Breast epithelium (tissue), 4 donors: Measurements from ENCODE around the gene NFIB. TPM values are rescaled to one million over a fixed set of nuclear protein-coding genes. Genes with fewer than 3 reads are reported as not detected.

Experiments used
- DNase-seq, 2 donors: peaks; one replicate each; pipeline ENCODE4 v3.0.0-alpha.2; 2019; ENCODE audit warnings: low spot score in 2 of 2
- H3K27ac ChIP-seq, 2 donors: fragments of 200-600 bp; sonication (generic) in 1 of 2; one replicate each; pipeline ENCODE4 v1.5.1; 2016 to 2019; ENCODE audit warnings: mild to moderate bottlenecking in 1 of 2
- H3K27me3 ChIP-seq, 2 donors: fragments of 200-600 bp; sonication (generic) in 1 of 2; one replicate each; pipeline versions ENCODE4 v1.5.1 to v1.6.0; 2017 to 2019; ENCODE audit warnings: control low read depth in 1 of 2, mild to moderate bottlenecking in 1 of 2
- H3K36me3 ChIP-seq: fragments of 200-600 bp; one replicate; pipeline ENCODE4 v1.5.1; 2019
- H3K4me1 ChIP-seq, 2 donors: fragments of 200-600 bp; sonication (generic); one replicate each; pipeline ENCODE4 v1.5.1; 2016 to 2019; ENCODE audit warnings: control low read depth in 1 of 2
- H3K4me3 ChIP-seq, 3 donors: fragments of 200-600 bp; sonication (generic); 1 replicate in 2 of 3; 2 replicates in 1 of 3; pipeline ENCODE4 v1.5.1; 2016 to 2019; ENCODE audit warnings: mild to moderate bottlenecking in 3 of 3, moderate library complexity in 2 of 3
- H3K9me3 ChIP-seq, 2 donors: fragments of 200-600 bp; sonication (generic) in 1 of 2; one replicate each; pipeline ENCODE4 v1.5.1; 2016 to 2019; ENCODE audit warnings: control low read depth in 1 of 2
- POLR2A ChIP-seq: fragments of 450-650 bp; IDR thresholded peaks from one replicate; pipeline ENCODE4 v1.6.1; 2016; ENCODE audit warnings: antibody characterized with exemption, mild to moderate bottlenecking, moderate library complexity
- POLR2AphosphoS5 ChIP-seq, 3 donors: sonication (generic); formaldehyde crosslinking; IDR thresholded peaks; one replicate each; pipeline ENCODE4 v1.6.1; 2017; ENCODE audit warnings: antibody characterized with exemption in 3 of 3
- intact Hi-C: fragments of 100-400 bp; cut with DNase I; formaldehyde crosslinking; loops from one replicate; pipeline ENCODE4 v1.15.1; 2023; ENCODE audit warnings: low total_unique reads
- total RNA-seq, 3 donors: library from RNA; depleted of rRNA; stranded (reverse); fragments of >200 nt; gene quantifications; one replicate each; pipeline ENCODE4 v1.1.0, GENCODE V29; 2016
- TF ChIP-seq, protein P1 (sequence below), 3 donors: fragments of 450-650 bp; IDR thresholded peaks; one replicate each; pipeline ENCODE4 v1.5.1; 2016 to 2017; ENCODE audit warnings: antibody characterized with exemption in 3 of 3, mild to moderate bottlenecking in 3 of 3, moderate library complexity in 3 of 3

NFIB gene
- total RNA-seq, 3 donors from 2014 or later = 95.2 to 237 (median 105) TPM

DNA sequence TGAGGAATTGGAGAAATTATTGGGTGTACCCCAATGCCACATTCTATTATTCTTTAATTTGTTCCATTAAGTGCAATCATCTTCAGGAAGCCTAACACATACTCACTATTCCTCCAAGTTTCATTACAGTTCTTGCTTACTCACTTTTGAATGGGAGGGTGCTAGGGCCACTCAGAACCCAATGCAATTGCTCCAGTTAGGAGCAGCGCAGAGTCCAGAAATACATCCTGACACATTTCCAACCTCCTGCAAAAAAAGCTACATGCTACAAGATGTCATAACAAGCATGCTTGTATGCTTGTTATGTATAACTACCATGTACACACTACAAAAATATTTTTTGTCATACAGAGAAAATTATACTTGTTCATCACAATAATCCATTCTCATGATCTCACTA lies 27.8 kb downstream of the NFIB start:
- Histone ChIP-seq H3K4me3 (no peak overlapping the region), H3K36me3 (no peaks in the 10 kb centered on the region), H3K9me3 (no peaks in the 10 kb centered on the region), H3K27me3 (no peaks in the 10 kb centered on the region), H3K27ac (no peak overlapping the region), H3K4me1 (peaks cover 0 to 6% of the 10 kb centered on the region in 2 donors)
- no peak for DNase-seq
- intact Hi-C loops = no loop called here
- TF ChIP-seq, protein P1, sequence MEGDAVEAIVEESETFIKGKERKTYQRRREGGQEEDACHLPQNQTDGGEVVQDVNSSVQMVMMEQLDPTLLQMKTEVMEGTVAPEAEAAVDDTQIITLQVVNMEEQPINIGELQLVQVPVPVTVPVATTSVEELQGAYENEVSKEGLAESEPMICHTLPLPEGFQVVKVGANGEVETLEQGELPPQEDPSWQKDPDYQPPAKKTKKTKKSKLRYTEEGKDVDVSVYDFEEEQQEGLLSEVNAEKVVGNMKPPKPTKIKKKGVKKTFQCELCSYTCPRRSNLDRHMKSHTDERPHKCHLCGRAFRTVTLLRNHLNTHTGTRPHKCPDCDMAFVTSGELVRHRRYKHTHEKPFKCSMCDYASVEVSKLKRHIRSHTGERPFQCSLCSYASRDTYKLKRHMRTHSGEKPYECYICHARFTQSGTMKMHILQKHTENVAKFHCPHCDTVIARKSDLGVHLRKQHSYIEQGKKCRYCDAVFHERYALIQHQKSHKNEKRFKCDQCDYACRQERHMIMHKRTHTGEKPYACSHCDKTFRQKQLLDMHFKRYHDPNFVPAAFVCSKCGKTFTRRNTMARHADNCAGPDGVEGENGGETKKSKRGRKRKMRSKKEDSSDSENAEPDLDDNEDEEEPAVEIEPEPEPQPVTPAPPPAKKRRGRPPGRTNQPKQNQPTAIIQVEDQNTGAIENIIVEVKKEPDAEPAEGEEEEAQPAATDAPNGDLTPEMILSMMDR (IDR thresholded peaks at IDR 0.05) = no peak
- TF ChIP-seq POLR2AphosphoS5 (IDR thresholded peaks at IDR 0.05) (no peak), POLR2A (no peak)

DNA sequence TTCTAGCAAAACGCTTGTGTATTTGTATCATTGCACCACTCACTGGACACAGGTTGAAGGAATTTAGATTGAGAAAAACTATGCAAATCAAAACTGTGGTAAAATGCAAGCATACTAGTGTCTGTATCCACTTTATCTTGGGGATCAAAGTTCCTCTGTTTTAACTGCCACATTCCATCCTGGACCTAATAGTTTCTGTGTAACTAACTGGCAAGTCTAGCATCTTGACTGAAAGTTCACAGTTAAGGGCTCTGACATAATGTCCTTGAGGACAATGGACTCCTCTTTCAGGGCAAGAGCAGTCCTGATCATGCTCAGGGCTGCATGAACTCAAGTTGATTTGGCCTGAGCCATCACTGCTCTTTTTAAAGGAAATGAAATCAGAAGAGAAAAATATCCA lies 30.7 kb downstream of the NFIB start:
- peaks cover 0 to 6% of the 10 kb centered on the region in 2 donors for H3K4me1 ChIP-seq

DNA sequence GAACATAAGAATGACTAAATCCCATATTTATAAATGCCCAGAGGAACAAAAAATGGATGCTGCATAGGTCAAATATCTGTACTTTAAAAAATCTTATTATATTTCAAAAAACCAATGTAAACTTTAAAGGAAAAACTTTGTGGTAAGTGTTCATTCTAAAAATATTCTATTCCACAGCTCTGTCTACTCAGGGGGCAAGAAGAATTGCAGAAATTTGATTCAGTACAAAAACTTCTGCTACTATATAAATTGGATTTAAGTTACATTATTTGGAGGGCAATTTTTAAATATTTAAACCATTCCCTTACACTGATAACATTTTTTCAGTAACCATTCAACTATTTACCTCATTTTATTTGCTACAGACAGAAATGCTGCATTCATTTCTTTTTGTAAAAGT lies 32.1 kb downstream of the NFIB start:
- Histone ChIP-seq H3K27me3 (no peaks in the 10 kb centered on the region), H3K4me3 (no peak overlapping the region), H3K4me1 (peaks cover 0 to 6% of the 10 kb centered on the region in 2 donors), H3K9me3 (no peaks in the 10 kb centered on the region), H3K36me3 (no peaks in the 10 kb centered on the region), H3K27ac (no peak overlapping the region)
- intact Hi-C loops = no loop called here
- DNase-seq = no peak
- TF ChIP-seq, protein P1 (IDR thresholded peaks at IDR 0.05) = no peak
- no peak for TF ChIP-seq POLR2AphosphoS5 (IDR thresholded peaks at IDR 0.05)
- no peak for TF ChIP-seq POLR2A

More for the DNA sequence above, 30.7 kb downstream of the NFIB start:
- DNase-seq = no peak
- Histone ChIP-seq H3K27me3 (no peaks in the 10 kb centered on the region), H3K27ac (peak overlapping the region in 1 of 2 donors; percentile 40), H3K36me3 (no peaks in the 10 kb centered on the region), H3K4me3 (no peak overlapping the region), H3K9me3 (no peaks in the 10 kb centered on the region)
- intact Hi-C loops = no loop called here
- TF ChIP-seq, protein P1 (IDR thresholded peaks at IDR 0.05) = no peak
- TF ChIP-seq POLR2AphosphoS5 (IDR thresholded peaks at IDR 0.05) (no peak), POLR2A (no peak)

DNA sequence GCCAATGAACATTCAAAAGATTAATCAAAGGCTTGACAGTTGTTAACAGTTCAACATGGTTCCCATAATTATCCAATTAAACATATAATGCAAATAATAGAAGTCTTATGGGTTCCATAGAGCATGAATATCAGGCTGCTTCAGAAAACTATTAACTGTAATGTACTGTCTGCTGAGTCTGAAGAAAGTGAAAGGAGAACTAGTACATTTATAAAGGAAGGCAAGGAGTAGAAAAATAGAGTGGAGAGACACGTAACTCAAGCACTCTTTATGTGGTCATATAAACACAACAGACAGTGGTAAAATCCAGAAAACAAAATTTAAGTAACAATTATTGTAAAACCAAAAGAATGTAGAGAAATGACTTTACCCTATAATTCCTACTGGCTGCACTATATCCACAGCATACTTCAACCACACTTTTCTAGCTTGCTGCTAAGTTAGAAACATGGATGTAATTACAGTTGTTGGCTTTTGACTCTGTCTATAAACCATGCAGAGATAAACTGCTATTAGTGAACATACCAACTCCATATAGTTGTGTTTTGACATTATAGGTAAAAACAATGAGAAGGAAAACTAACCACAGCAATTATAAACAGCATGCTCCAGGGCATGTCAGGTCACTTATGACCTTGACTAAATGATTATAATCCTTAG lies 32.7 kb downstream of the NFIB start:
- Histone ChIP-seq H3K4me1 (peaks cover 0 to 6% of the 10 kb centered on the region in 2 donors), H3K27ac (no peak overlapping the region), H3K27me3 (no peaks in the 10 kb centered on the region), H3K36me3 (no peaks in the 10 kb centered on the region), H3K4me3 (no peak overlapping the region), H3K9me3 (no peaks in the 10 kb centered on the region)
- DNase-seq = no peak
- intact Hi-C loops = no loop called here
- TF ChIP-seq POLR2AphosphoS5 (IDR thresholded peaks at IDR 0.05) (no peak), POLR2A (no peak)
- TF ChIP-seq, protein P1 (IDR thresholded peaks at IDR 0.05) = no peak

DNA sequence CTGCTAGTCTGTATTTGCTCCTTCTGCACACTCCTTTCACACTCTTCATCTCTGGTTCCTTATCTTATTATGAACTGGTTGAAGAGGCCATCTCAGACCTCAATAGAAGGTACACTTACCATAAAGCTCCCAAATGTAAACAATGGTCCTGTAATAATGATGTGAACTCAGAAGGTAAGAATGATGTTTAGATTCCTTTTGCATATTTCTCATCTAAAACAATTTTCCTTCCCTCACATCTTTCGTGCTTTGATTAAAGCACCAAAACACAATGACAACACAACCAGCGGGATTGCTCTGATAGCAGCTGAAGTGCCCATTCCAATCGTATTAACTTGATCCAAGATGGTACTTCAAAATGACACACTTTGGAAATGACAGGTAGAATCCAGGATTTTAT lies 34.3 kb downstream of the NFIB start:
- H3K27ac ChIP-seq = no peak overlapping the region
- TF ChIP-seq POLR2AphosphoS5 (IDR thresholded peaks at IDR 0.05) (no peak), POLR2A (no peak)
- TF ChIP-seq, protein P1 (IDR thresholded peaks at IDR 0.05) = no peak

More for the DNA sequence above, 34.3 kb downstream of the NFIB start:
- Histone ChIP-seq H3K36me3 (no peaks in the 10 kb centered on the region), H3K27me3 (no peaks in the 10 kb centered on the region), H3K4me1 (peaks cover 0 to 6% of the 10 kb centered on the region in 2 donors), H3K4me3 (no peak overlapping the region), H3K9me3 (no peaks in the 10 kb centered on the region)
- no peak for DNase-seq
- intact Hi-C loops = no loop called here
